ENCODE data around the gene TADA2A. TPM values are rescaled to one million over a fixed set of nuclear protein-coding genes. Genes with fewer than 3 reads are reported as not detected.

TADA2A gene
- total RNA-seq, 1 experiment from 2014 or later: 24.6 TPM

DNA sequence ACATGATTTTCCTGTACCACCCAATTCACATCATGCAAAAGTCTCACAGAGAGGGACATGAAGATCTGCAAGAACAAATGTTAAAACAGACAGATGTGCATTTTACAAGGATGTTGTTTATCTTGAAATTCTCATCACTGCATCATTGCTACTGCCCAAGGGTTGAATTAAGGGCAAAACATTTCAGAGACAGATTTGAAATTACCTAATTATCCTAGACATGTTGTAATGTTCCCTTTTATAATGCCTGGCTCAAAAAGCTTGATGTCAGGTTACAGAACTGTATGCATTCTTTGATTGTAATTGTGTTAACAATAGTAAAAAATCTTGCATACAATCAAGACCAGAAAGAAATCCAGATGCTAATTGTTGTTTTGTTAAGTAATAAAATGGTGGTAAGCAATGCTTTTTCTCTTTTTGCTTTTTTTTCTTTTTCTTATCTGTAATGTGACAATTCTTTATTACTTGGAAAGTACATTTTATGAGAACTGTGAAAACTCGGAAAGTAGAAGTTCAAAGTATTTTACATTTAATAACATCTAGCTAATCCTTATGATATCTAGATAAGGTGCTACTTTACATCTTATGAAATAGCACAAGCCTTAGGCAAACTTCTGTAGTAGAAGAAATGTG, 79.4 kb downstream of the TADA2A start:
- TF ChIP-seq EGR1 (IDR thresholded peaks at IDR 0.05; ENCODE audit: low read depth): no peak
- no peak for TF ChIP-seq YY1 (IDR thresholded peaks at IDR 0.05; ENCODE audit: extremely low read depth, insufficient replicate concordance, low read depth, low read length)
- TF ChIP-seq, protein P1, sequence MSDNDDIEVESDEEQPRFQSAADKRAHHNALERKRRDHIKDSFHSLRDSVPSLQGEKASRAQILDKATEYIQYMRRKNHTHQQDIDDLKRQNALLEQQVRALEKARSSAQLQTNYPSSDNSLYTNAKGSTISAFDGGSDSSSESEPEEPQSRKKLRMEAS (IDR thresholded peaks at IDR 0.05): no peak
- TF ChIP-seq SIN3A (IDR thresholded peaks at IDR 0.05; ENCODE audit: low read depth): no peak
- no peak for TF ChIP-seq EZH2 (IDR thresholded peaks at IDR 0.05)
- intact Hi-C loops (cut with micrococcal nuclease): no loop called here
- H3K4me1 ChIP-seq (ENCODE audit: control insufficient read depth in 1 of 2, insufficient read depth in 2 of 2, low read length in 2 of 2): peaks cover 22 to 51% of the 10 kb centered on the region in 2 experiments
- no peak overlapping the region for H3K4me3 ChIP-seq (replicated peaks in 1 of 2; ENCODE audit: low read depth in 1 of 2, low read length in 2 of 2)
- H3K36me3 ChIP-seq (ENCODE audit: control insufficient read depth in 1 of 2, insufficient read depth in 2 of 2, low read length in 2 of 2): no peaks in the 10 kb centered on the region
- peaks cover 10% of the 10 kb centered on the region for H3K79me2 ChIP-seq (ENCODE audit: insufficient read depth, low read length)
- H3K9me3 ChIP-seq (ENCODE audit: control insufficient read depth in 1 of 2, insufficient read depth in 1 of 2, low read depth in 1 of 2, low read length in 2 of 2): no peaks in the 10 kb centered on the region
- H3K9me2 ChIP-seq (ENCODE audit: insufficient read depth): no peaks in the 10 kb centered on the region
- H3K27ac ChIP-seq (ENCODE audit: low read depth, low read length): no peak overlapping the region
- RAD21 ChIA-PET (ENCODE audit: low non-redundant PET in 1 of 2, low total read pairs in 2 of 2, uncharacterized antibody in 2 of 2, unreplicated experiment in 2 of 2): no interaction called here
- H3K27me3 ChIP-seq (ENCODE audit: insufficient read depth, low read length): no peaks in the 10 kb centered on the region
- H3K9ac ChIP-seq (ENCODE audit: low read length): no peak overlapping the region
- BruUV-seq (replicated peaks): no TSS peak
- no peak overlapping the region for H2AFZ ChIP-seq (ENCODE audit: low read depth, low read length, poor library complexity, severe bottlenecking)
- no peak for DNase-seq (ENCODE audit: low read depth, low spot score)
- H3K4me2 ChIP-seq (ENCODE audit: low read length): no peak overlapping the region
- POLR2A ChIA-PET: no interaction called here
- CTCF ChIA-PET: no interaction called here
- no peak for ATAC-seq
- H4K20me1 ChIP-seq (ENCODE audit: insufficient read depth): no peaks in the 10 kb centered on the region

DNA sequence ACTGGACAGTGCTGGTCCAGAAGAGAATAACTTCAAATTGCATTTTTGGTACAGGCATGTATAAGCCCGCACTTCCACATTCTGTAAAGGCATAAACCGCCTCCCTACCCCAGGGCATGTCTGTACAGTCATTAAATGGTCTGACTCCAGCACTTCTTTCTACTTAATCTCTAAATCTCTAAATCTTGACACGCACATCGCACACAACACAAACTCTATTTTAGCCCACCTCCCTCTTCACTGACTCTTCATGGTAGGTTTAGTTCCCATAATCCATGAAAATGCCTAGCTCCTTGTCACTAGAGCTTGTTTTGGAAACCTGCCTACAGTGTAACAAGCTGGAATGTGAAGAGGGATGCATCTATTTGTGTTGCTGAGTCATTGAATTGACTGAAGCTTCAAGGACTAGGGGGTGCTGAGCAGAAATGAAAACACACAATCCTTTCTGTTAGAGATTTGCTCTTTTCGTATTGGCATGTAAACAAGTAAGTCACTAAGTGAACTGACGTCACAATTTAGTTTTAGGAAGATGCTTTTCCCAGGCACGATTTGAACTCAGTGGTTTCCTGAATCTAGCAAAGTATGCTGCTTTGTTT, 81.4 kb downstream of the TADA2A start:
- H3K4me1 ChIP-seq (ENCODE audit: control insufficient read depth in 1 of 2, insufficient read depth in 2 of 2, low read length in 2 of 2): peaks cover 36 to 56% of the 10 kb centered on the region in 2 experiments
- ChIA-PET RAD21 (ENCODE audit: low non-redundant PET in 1 of 2, low total read pairs in 2 of 2, uncharacterized antibody in 2 of 2, unreplicated experiment in 2 of 2) (interaction anchor here in 1 of 2 experiments (0.6 kb wide), 1 partner anchor 31 kb away, joined by 3 read pairs; no protein-coding TSS in a partner anchor), CTCF (no interaction called here), POLR2A (no interaction called here)
- no peaks in the 10 kb centered on the region for H3K9me2 ChIP-seq (ENCODE audit: insufficient read depth)
- H3K4me2 ChIP-seq (ENCODE audit: low read length): peak overlapping the region; percentile 96
- H3K9me3 ChIP-seq (ENCODE audit: control insufficient read depth in 1 of 2, insufficient read depth in 1 of 2, low read depth in 1 of 2, low read length in 2 of 2): no peaks in the 10 kb centered on the region
- peaks cover 9% of the 10 kb centered on the region; the same call in 1 of the 2 replicates for H4K20me1 ChIP-seq (ENCODE audit: insufficient read depth)
- H3K79me2 ChIP-seq (ENCODE audit: insufficient read depth, low read length): peaks cover 31% of the 10 kb centered on the region
- peak overlapping the region; percentile 59 to 63 for H3K4me3 ChIP-seq (replicated peaks in 1 of 2; ENCODE audit: low read depth in 1 of 2, low read length in 2 of 2)
- H3K36me3 ChIP-seq (ENCODE audit: control insufficient read depth in 1 of 2, insufficient read depth in 2 of 2, low read length in 2 of 2): no peaks in the 10 kb centered on the region
- ATAC-seq (peak; percentile 30), DNase-seq (ENCODE audit: low read depth, low spot score) (peak; percentile 65)
- peak overlapping the region; percentile 77 for H3K9ac ChIP-seq (ENCODE audit: low read length)
- no peaks in the 10 kb centered on the region for H3K27me3 ChIP-seq (ENCODE audit: insufficient read depth, low read length)
- no peak overlapping the region for H2AFZ ChIP-seq (ENCODE audit: low read depth, low read length, poor library complexity, severe bottlenecking)
- H3K27ac ChIP-seq (ENCODE audit: low read depth, low read length): peak overlapping the region; percentile 91
- no TSS peak for BruUV-seq (replicated peaks)
- intact Hi-C loops (cut with micrococcal nuclease): no loop called here
- no peak for TF ChIP-seq CTCF (IDR thresholded peaks at IDR 0.05 in 2 of 3, conservative IDR thresholded peaks at IDR 0.05 in 1 of 3; ENCODE audit: borderline replicate concordance in 1 of 3, insufficient read depth in 1 of 3, low read depth in 2 of 3, low read length in 2 of 3)
- TF ChIP-seq, protein P2, sequence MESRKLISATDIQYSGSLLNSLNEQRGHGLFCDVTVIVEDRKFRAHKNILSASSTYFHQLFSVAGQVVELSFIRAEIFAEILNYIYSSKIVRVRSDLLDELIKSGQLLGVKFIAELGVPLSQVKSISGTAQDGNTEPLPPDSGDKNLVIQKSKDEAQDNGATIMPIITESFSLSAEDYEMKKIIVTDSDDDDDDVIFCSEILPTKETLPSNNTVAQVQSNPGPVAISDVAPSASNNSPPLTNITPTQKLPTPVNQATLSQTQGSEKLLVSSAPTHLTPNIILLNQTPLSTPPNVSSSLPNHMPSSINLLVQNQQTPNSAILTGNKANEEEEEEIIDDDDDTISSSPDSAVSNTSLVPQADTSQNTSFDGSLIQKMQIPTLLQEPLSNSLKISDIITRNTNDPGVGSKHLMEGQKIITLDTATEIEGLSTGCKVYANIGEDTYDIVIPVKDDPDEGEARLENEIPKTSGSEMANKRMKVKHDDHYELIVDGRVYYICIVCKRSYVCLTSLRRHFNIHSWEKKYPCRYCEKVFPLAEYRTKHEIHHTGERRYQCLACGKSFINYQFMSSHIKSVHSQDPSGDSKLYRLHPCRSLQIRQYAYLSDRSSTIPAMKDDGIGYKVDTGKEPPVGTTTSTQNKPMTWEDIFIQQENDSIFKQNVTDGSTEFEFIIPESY (IDR thresholded peaks at IDR 0.05; ENCODE audit: extremely low read depth, insufficient replicate concordance, low read length): no peak
- peak; percentile 60 for TF ChIP-seq JUND (IDR thresholded peaks at IDR 0.05)
- peak; percentile 34; the same call in 1 of the 2 replicates for TF ChIP-seq POLR2AphosphoS5 (IDR thresholded peaks at IDR 0.05; ENCODE audit: low read depth, low read length)
- no peak for TF ChIP-seq ZNF274 (IDR thresholded peaks at IDR 0.05; ENCODE audit: low read depth, low read length)
- TF ChIP-seq EZH2 (IDR thresholded peaks at IDR 0.05): no peak
- no peak for TF ChIP-seq ELF1 (IDR thresholded peaks at IDR 0.05; ENCODE audit: borderline replicate concordance, low read depth)
- TF ChIP-seq, protein P1 (IDR thresholded peaks at IDR 0.05): no peak
- TF ChIP-seq CBX3 (IDR thresholded peaks at IDR 0.05; ENCODE audit: low read depth): peak; percentile 59; the same call in 1 of the 2 replicates
- no peak; the same call in 1 of the 2 replicates for TF ChIP-seq CEBPB (IDR thresholded peaks at IDR 0.05; ENCODE audit: low read depth)
- TF ChIP-seq FOSL1 (IDR thresholded peaks at IDR 0.05; ENCODE audit: low read depth): peak; percentile 62
- TF ChIP-seq EGR1 (IDR thresholded peaks at IDR 0.05; ENCODE audit: low read depth): no peak
- TF ChIP-seq SP1 (IDR thresholded peaks at IDR 0.05; ENCODE audit: low read depth): peak; percentile 42; the same call in 1 of the 2 replicates
